ENCODE measurements around the gene OR2T29.
"Not testable (repeated sequence)": the region's sequence is repeated elsewhere in the genome, so short reads cannot be mapped to it uniquely, and the experiment has no call there.

OR2T29 gene, protein sequence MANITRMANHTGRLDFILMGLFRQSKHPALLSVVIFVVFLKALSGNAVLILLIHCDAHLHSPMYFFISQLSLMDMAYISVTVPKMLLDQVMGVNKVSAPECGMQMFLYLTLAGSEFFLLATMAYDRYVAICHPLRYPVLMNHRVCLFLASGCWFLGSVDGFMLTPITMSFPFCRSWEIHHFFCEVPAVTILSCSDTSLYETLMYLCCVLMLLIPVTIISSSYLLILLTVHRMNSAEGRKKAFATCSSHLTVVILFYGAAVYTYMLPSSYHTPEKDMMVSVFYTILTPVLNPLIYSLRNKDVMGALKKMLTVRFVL

GRCh38 chr1:248562672-248563071 is at the start of gene OR2T29:
TSS of gene OR2T29 (minus strand) at chr1:248562772. CDS start at chr1:248559491, 3,281 bp downstream.
- DNase-seq (ENCODE audit: low read depth): not testable (repeated sequence)

DNA sequence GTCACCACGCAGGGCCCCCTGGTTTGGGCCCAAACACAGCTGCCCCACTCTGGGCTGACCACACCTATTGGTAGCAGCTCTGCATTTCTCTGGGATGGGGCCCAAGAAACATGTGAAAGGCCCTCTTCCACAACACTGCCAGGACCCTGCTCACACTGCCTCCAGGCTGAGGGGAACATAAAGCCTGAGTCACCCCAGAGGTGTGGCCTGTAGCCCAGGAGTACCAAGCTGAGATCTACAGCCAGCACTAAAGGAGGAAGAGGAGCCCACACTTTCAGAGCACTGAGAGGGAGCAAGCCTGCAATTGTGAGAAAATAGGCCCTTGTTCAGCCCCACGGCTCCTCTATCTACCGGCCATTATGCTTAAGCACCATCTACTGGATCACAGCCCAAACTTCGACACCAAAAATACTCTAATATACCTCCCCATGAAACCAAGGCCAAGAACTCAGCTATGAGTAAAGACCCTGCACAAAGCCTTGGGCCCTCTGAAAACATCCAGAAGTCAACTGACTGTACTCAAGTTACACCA is 49.4 kb upstream of the OR2T29 start:
- no peak for DNase-seq (ENCODE audit: low read depth)

DNA sequence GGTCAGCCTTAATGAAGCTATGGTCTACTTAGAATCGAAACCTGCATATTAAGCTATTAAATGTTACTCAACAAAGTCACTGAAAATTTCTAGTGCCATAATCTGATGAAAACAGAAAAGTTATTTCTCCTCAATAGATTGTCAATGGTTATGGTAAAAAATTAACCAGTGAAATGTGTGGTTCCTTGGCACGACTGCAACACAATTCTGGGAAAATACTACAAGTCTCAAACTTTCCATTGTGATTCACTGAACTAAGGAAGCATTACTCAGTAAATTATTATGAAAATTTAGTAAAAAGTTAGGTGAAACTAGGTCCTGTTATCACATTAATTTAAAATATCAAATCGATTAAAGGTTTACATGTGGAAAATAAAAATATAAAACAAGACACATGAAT is 47.7 kb upstream of the OR2T29 start:
- DNase-seq (ENCODE audit: low read depth): no peak

GRCh38 chr1:248599396-248599795 is 36.8 kb upstream of the OR2T29 start:
- no peak for DNase-seq (ENCODE audit: low read depth)

DNA sequence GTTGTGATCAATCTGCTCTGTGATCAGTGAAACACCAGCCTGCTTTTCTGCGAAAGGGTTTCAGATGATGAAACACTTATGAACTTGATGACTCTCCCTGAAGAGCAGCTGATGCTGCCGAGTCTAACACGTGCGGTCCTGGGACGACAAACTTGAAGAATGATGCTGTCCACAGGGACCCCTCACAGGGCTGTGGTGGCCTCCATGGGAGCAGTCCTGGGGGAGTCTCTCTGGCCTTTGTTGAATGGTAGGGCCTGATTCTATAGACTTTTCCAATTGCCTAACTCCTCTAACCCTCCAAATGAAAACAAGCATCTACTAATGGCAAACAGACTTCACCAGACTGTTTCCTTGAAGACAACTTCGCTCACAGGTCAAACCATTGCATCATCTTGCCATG is 35.0 kb upstream of the OR2T29 start, which contains the start of gene OR2T10:
TSS of gene OR2T10 (minus strand) at position 112 of the 400 bp plus-strand sequence. CDS start 3,932 bp downstream, outside the sequence.
- no peak for DNase-seq (ENCODE audit: low read depth)

- DNase-seq (ENCODE audit: low read depth): no peak
Observed at GRCh38 chr1:248596615-248597014, 34.0 kb upstream of the OR2T29 start.

DNA sequence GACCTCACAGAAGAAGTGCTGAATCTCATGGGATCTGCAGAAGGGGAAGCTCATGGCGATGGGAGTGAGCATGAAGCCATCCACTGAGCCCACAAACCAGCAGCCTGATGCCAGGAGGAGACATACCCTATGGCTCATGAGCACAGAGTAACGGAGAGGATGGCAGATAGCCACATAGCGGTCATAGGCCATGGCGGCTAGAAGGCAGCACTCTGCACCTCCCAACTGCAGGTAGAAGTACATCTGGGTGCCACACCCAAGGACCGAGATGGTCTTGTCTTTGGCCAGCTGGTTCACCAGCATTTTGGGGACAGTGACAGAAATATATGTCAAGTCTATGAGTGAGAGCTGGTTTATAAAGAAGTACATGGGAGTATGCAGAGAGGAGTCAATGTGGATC is 30.7 kb upstream of the OR2T29 start:
- no peak for DNase-seq (ENCODE audit: low read depth)

GRCh38 chr1:248592655-248593054 is 30.1 kb upstream of the OR2T29 start:
- DNase-seq (ENCODE audit: low read depth): no peak

DNA sequence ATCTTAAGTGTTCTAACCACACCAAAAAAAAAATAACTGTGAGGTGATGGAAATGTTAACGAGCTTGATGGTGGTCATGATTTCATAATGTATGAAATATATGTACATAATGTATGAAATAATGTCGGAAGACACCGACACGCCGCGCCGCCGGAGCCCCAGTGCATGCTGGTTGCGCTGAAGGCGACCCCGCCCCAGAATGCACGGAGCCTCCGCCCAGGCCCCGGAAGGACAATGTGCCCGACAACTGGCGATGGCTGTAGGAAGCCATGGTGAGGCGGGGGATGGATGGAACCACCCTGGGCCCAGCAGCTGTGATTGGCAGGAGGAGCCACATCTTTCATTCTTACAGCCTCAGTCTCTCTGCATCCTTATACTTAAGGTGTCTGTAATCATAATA is 27.5 kb upstream of the OR2T29 start:
- no peak for DNase-seq (ENCODE audit: low read depth)

DNA sequence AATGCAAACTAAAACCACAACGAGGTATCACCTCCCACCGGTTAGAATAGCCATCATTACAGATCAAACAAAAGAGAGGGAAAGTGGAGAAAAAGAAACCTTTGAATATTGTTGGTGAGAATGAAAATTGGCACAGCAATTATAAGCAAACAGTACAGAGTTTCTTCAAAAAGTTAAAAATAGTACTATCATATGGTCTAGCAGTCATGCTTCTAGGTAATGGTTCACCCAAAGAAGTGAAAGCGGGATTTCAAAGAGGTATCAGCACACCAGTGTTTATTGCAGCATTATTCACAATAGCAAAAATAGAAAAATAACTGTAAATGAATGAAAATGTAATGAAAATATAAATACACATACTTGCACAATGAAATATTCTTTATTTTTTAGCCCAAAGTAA is 26.8 kb upstream of the OR2T29 start:
- no peak for DNase-seq (ENCODE audit: low read depth)

- no peak for DNase-seq (ENCODE audit: low read depth)
Observed at GRCh38 chr1:248585266-248585665, 22.7 kb upstream of the OR2T29 start.

GRCh38 chr1:248576260-248576980 is 13.8 kb upstream of the OR2T29 start:
- no peak for DNase-seq (ENCODE audit: low read depth)

DNA sequence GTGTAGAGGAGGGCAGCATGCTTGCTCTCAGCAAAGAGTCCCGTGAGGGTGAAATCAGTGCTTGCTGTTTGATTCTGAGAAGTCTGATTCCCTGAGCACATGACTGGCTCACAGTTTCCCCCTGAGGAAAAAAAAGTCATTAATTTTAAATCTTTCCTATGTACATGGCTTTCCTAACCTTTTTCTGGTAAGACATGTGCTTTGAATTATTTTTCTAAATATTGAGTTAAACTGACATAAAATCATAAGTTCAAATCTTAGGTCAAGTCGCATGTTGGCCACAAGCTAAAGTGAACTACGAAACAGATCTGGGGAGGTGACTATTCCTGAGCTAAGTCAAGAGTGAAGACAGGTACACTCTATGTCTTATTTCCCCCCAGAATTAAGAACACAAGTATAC is 12.1 kb upstream of the OR2T29 start, which contains the start of gene OR2T34:
TSS of gene OR2T34 (minus strand) at position 101 of the 400 bp plus-strand sequence. CDS start at position 101, 0 bp downstream.
- DNase-seq (ENCODE audit: low read depth): not testable (repeated sequence)

GRCh38 chr1:248573856-248574255 is 11.3 kb upstream of the OR2T29 start:
- DNase-seq (ENCODE audit: low read depth): not testable (repeated sequence)

DNA sequence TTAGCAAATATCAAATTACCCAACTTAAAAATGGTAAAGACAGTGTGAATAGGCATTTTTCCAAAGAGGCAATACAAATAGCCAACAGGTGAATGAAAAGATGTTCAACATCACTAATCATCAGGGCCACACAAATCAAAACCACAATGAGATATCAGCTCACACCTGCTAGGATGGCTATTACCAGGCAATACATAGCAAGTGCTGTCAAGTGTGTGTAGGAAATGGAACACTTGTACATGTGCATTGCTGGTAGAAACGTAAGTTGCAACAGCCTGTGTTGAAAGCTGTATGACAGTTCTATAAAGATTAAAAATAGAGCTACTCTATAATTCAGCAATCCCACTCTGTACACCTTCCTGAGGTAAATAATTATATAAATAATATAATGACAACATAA is 9.5 kb upstream of the OR2T29 start:
- DNase-seq (ENCODE audit: low read depth): not testable (repeated sequence)

GRCh38 chr1:248570811-248571210 is 8.2 kb upstream of the OR2T29 start:
- not testable (repeated sequence) for DNase-seq (ENCODE audit: low read depth)

DNA sequence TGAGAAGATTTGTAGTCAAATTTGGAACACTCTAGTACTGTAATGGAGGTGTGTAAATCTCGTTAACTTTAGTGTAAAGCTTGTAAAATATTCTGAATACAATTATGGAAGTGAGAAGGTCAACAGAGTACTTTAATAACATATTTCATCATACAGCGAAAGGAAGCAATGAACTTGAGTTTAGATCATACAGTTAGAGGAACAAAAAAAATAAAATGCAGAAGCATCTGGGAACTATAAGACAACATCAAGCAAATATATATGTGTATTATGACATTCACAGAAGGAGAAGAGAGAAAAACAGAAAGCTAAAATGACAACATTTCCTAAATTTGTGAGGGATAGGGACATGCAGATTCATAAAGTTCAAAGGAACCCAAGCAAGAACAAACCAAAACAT is 6.5 kb upstream of the OR2T29 start:
- DNase-seq (ENCODE audit: low read depth): not testable (repeated sequence)

- not testable (repeated sequence) for DNase-seq (ENCODE audit: low read depth)
Observed at GRCh38 chr1:248565530-248566373, 3.2 kb upstream of the OR2T29 start.

- not testable (repeated sequence) for DNase-seq (ENCODE audit: low read depth)
Observed at GRCh38 chr1:248551027-248551426, 11.5 kb downstream of the OR2T29 start.

- DNase-seq (ENCODE audit: low read depth): not testable (repeated sequence)
Observed at GRCh38 chr1:248547383-248547782, 15.2 kb downstream of the OR2T29 start.

DNA sequence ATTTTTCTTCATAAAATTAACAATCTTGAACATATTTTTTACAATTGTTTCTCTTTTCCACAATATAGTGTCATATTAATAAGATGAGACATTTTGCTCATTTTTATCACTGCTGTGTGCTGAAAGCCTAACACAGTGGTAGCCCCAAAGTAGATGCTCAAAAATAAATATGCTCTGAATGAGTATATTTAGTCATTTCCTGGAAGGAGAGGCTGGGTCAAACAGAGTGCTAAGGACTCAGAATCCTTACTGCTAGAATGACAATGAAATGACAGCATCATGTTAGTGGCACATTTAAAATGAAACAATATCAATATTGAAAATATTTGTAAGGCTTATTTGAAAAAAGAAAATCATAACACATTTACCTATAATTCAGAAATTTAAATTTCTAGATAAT is 25.1 kb downstream of the OR2T29 start:
- DNase-seq (ENCODE audit: low read depth): not testable (repeated sequence)

DNA sequence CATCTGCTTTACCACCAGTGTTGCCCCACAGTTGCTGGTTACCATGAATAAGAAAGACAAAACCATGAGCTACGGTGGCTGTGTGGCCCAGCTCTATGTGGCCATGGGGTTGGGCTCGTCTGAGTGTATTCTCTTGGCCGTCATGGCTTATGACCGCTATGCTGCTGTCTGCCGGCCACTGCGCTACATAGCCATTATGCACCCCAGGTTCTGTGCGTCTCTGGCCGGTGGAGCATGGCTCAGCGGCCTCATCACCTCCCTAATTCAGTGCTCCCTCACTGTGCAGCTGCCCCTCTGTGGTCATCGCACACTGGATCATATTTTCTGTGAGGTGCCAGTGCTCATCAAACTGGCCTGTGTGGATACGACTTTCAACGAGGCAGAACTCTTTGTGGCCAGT is 40.7 kb downstream of the OR2T29 start:
- DNase-seq (ENCODE audit: low read depth): no peak
